NB4 (cell line): Measurements from ENCODE around the gene PSPC1.

Experiments used
- MAX ChIP-seq: IDR thresholded peaks from 2 replicates; pipeline ENCODE4 v1.6.1; 2011; ENCODE audit warnings: low read depth, low read length
- TF ChIP-seq, protein P1 (sequence below): IDR thresholded peaks from one replicate; pipeline ENCODE4 v1.5.1; 2012; ENCODE audit warnings: low read depth, low read length

- TF ChIP-seq, protein P1, sequence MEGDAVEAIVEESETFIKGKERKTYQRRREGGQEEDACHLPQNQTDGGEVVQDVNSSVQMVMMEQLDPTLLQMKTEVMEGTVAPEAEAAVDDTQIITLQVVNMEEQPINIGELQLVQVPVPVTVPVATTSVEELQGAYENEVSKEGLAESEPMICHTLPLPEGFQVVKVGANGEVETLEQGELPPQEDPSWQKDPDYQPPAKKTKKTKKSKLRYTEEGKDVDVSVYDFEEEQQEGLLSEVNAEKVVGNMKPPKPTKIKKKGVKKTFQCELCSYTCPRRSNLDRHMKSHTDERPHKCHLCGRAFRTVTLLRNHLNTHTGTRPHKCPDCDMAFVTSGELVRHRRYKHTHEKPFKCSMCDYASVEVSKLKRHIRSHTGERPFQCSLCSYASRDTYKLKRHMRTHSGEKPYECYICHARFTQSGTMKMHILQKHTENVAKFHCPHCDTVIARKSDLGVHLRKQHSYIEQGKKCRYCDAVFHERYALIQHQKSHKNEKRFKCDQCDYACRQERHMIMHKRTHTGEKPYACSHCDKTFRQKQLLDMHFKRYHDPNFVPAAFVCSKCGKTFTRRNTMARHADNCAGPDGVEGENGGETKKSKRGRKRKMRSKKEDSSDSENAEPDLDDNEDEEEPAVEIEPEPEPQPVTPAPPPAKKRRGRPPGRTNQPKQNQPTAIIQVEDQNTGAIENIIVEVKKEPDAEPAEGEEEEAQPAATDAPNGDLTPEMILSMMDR: no peak
- 0 out of 2 replicates have a peak, but pooled peaks have one; percentile 34 for TF ChIP-seq MAX
These were observed 118.1 kb downstream of the PSPC1 start for GRCh38 chr13:19664481-19665230.
